ENCODE results near the gene KCNH1.
"Not testable (repeated sequence)": the region's sequence is repeated elsewhere in the genome, so short reads cannot be mapped to it uniquely, and the experiment has no call there.

KCNH1 gene

DNA sequence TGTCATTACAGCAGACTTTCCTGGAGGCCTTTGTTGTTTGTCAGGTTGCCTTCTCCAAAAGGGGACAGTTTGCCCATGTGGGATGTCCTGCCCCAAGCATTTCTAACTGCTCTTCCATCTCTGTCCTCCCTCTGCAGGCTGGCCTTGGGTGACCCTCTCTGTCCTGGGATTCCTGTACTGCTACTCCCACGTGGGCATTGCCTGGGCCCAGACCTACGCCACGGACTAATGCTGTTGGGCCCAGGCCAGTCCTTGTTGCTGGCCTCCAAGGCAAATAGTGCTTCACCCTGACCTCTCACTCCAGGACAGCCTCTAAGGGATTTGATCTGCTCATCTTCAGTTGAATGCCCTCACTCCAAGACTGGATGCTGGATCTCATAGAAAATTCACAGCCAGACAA is 459.8 kb downstream of the KCNH1 start:
- no peak for DNase-seq

DNA sequence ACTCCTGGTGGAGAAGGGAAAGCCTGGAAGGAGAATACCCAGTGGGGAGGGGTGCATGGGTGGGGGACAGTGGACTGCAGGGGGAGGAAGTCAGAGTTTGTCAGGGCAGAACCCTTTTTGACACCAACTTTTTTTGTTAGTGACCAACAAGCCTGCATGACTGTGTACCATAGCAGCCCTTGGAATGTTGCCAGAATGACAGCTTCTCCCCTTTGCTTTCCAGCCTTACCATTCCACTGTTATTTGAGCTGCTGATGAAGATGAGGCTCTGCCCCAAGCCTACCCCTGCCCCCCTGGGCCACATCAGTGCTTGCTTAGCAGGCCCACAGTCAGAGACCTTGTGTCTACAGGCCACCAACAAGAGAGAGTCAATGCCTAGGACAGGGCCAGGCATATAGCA is 464.0 kb downstream of the KCNH1 start:
- no peak for DNase-seq

- no peak for DNase-seq
Observed at GRCh38 chr1:210663730-210664573, 470.0 kb downstream of the KCNH1 start.

GRCh38 chr1:210662291-210663050 is 471.5 kb downstream of the KCNH1 start:
- no peak for DNase-seq

DNA sequence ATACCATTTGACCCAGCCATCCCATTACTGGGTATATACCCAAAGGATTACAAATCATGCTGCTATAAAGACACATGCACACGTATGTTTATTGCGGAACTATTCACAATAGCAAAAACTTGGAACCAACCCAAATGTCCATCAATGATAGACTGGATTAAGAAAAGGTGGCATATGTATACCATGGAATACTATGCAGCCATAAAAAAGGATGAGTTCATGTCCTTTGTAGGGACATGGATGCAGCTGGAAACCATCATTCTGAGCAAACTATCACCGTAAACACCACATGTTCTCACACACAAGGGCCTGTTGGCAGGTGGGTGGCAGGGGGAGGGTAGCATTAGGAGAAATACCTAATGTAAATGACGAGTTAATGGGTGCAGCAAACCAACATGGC is 472.4 kb downstream of the KCNH1 start:
- not testable (repeated sequence) for DNase-seq

- DNase-seq: no peak
Observed at GRCh38 chr1:210657806-210658205, 476.1 kb downstream of the KCNH1 start.

GRCh38 chr1:210655511-210655910 is 478.4 kb downstream of the KCNH1 start:
- no peak for DNase-seq

DNA sequence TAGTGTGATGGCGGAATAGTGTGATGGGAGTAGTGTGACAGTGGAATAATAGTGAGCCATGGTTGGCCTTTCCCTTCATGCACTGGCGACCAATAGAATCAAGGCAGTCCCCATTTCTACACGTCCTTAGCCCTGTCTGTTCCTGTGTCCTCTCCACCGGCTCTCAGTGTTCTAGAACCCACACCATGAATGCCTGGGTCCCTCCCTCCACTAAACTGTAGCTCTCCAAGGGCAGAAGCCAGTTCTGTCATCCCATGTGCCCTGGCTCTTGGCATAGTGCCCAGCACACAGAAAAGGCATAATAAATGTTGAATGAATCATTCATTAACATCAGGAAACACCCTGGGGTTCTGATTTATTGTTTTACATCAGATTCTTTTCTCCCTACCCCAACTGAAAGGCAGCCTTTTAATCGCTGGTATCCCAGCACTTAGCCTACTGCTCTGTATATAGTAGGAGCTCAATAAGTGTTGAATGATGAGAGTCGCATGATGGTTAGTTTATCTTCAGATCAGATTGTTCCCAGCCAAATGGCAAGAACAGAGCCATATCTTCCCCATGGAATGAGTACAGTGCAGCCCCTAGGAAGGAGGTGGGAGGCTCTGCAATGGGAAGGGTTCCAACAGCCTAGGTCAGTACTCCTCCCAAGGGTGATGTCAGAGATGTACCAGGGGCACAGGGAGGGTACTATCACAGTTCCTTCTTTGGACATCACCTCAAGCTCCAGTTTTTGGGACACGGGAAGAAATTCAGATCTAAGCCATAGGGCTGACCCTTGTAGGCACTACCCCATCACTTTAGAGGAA is 479.6 kb downstream of the KCNH1 start:
- DNase-seq: no peak

- no peak for DNase-seq
Observed at GRCh38 chr1:210653771-210654170, 480.2 kb downstream of the KCNH1 start.

GRCh38 chr1:210652329-210652954 is 481.5 kb downstream of the KCNH1 start:
- no peak for DNase-seq

GRCh38 chr1:210650403-210650802 is 483.5 kb downstream of the KCNH1 start:
- DNase-seq: no peak

DNA sequence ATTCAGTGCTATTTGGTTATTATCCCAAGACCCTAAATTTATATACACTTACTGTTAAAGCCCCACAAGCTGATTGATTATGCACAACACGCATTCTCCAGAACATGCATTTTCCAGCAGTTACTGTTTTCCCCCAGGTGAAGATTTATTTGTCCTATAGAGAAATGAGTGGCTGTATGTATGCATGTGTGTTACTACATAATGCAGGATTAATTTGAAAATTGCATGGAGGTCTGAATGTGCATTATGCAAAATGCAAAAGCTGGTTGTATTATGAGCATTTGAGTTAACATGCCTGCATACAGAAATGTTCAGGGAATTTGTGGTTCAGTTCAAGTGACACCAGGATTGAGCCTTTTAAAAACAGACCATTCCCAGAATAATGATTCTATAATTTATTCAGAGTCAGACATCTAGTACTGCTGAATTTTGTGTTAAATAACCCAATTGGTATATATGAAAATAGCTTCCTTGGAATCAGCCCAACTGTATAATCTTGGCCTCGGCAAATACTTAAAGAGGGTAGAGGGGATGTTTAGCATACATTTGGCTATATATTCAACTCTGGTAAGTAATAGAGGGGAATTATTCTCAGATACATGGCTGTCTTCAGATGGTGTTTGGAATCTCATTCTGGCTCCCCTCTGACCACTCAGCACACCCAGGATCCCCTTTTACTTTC is 485.2 kb downstream of the KCNH1 start:
- no peak for DNase-seq

DNA sequence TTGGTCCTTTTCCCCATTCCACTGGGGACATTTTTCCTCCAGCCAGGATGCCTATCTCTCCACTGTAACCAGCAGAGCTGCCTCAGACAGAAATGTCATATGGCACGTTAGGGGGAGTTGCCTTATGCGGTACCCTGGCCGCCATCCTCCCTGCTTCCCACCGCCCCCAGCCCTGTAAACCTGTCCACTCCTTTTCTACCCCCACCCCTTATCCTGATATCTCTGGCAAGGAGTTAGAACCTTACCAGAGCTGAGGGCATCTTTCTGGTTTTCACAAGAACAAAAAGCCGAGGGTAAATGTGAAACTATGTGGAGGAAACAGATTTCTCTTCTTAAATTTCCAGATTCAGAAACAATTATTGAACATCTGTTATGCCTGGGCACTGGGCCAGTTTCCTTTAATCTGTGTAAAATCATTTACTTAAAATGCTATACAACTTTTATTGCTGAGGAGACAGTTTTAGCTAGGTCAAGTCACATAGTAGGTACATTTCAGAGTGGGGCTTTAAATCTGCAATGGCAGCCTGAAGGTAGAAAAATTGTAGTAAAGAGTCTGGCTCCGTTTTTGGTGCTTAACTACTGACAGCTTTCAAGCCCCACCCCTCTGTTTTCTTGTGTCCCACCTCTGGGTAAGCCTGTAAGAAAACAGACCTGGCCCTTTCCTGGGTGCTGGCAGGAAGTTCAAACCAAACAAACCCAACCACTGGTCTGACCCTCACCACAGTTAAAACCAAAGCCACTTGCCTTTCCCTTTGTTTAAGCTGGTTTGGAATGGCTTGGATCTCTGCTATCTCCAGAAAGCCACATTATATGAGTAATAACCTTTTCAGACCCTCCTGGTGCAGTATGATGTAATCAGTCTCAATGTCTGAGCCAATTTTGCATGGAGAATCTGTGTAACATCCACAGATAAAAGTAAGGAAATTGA is 486.3 kb downstream of the KCNH1 start:
- DNase-seq: no peak

GRCh38 chr1:210646258-210646616 is 487.7 kb downstream of the KCNH1 start:
- DNase-seq: no peak

GRCh38 chr1:210645582-210646257 is 488.2 kb downstream of the KCNH1 start:
- DNase-seq: no peak

DNA sequence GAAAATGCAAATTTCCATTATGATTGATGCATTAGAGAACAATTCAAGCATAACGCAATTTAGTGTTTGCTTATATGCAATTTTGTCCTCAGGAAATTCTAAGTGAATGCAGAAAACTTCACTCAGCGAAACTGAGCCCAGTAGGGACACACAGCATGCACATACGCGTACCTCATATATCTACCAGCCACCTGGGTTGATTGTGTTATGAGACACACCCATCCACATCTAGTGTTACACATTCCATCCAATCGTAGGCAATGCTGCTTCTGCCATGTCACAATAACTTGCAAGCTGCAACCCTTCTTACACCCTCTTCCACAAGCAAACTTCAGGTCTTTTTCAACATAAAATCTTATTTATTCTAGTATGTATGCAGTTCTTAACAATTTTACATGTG is 492.4 kb downstream of the KCNH1 start:
- no peak for DNase-seq

- no peak for DNase-seq
Observed at GRCh38 chr1:210635108-210635507, 498.8 kb downstream of the KCNH1 start.

- no peak for DNase-seq
Observed at GRCh38 chr1:210633636-210634035, 500.3 kb downstream of the KCNH1 start.

- no peak for DNase-seq
Observed at GRCh38 chr1:210633140-210633539, 500.8 kb downstream of the KCNH1 start.

GRCh38 chr1:210631399-210631798 is 502.5 kb downstream of the KCNH1 start:
- DNase-seq: no peak

DNA sequence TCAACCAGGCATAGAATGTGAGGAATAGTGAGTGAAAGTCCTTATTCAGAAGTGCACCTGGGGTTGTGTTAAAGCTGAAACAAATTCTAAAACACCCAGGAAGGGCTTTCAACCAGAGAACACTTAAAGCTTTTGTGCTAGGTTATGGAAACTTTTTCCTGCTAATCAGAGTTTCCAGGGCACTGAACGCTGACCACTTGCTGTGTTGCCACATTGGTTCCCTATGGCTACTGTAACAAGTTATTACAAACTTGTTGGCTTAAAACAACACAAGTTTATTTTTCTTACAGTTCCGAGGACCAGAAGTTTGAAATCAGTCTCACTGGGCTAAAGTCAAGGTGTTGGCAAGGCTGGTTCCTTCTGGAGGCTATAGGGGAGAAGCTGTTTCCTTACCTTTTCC is 504.7 kb downstream of the KCNH1 start:
- no peak for DNase-seq

All from GF-D8 (cell line).